ENCODE measurements around the gene ZNF236. TPM values are rescaled to one million over a fixed set of nuclear protein-coding genes. Genes with fewer than 3 reads are reported as not detected.

The ZNF236 gene
- total RNA-seq, 6 donors from 2014 or later, result 9.0 to 27.2 (median 14.8) TPM

- ATAC-seq (ENCODE audit: low FRiP score in 2 of 2) (no peak), DNase-seq (no peak)
These were observed 66.8 kb downstream of the ZNF236 start for GRCh38 chr18:76889091-76889699.

GRCh38 chr18:76892832-76893231 lies 70.5 kb downstream of the ZNF236 start:
- Histone ChIP-seq H3K9me3 (no peaks in the 10 kb centered on the region), H3K4me1 (no peaks in the 10 kb centered on the region), H3K4me3 (no peak overlapping the region), H3K27ac (no peak overlapping the region), H3K36me3 (peaks cover 27 to 50% (median 41%) of the 10 kb centered on the region in 4 donors), H3K27me3 (no peaks in the 10 kb centered on the region)
- no peak for DNase-seq
- 85 to 90% methylated on average over 5 of the region's 5 CpGs for WGBS, 2 donors
- no peak for ATAC-seq (ENCODE audit: low FRiP score in 2 of 2)
- TF ChIP-seq POLR2AphosphoS5 (IDR thresholded peaks at IDR 0.05), result no peak
- TF ChIP-seq, protein P1, sequence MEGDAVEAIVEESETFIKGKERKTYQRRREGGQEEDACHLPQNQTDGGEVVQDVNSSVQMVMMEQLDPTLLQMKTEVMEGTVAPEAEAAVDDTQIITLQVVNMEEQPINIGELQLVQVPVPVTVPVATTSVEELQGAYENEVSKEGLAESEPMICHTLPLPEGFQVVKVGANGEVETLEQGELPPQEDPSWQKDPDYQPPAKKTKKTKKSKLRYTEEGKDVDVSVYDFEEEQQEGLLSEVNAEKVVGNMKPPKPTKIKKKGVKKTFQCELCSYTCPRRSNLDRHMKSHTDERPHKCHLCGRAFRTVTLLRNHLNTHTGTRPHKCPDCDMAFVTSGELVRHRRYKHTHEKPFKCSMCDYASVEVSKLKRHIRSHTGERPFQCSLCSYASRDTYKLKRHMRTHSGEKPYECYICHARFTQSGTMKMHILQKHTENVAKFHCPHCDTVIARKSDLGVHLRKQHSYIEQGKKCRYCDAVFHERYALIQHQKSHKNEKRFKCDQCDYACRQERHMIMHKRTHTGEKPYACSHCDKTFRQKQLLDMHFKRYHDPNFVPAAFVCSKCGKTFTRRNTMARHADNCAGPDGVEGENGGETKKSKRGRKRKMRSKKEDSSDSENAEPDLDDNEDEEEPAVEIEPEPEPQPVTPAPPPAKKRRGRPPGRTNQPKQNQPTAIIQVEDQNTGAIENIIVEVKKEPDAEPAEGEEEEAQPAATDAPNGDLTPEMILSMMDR (IDR thresholded peaks at IDR 0.05), result no peak
- TF ChIP-seq POLR2A (IDR thresholded peaks at IDR 0.05), result no peak
- TF ChIP-seq EP300 (IDR thresholded peaks at IDR 0.05), result no peak

More at GRCh38 chr18:76889091-76889699, 66.8 kb downstream of the ZNF236 start:
- Histone ChIP-seq H3K27me3 (no peaks in the 10 kb centered on the region), H3K4me1 (no peaks in the 10 kb centered on the region), H3K4me3 (no peak overlapping the region), H3K36me3 (peaks cover 4 to 50% (median 19%) of the 10 kb centered on the region in 4 donors), H3K9me3 (no peaks in the 10 kb centered on the region), H3K27ac (no peak overlapping the region)
- 96% methylated on average over 8 of the region's 8 CpGs for WGBS, 2 donors
- TF ChIP-seq EP300 (IDR thresholded peaks at IDR 0.05), result no peak
- no peak for TF ChIP-seq POLR2AphosphoS5 (IDR thresholded peaks at IDR 0.05)
- no peak for TF ChIP-seq POLR2A (IDR thresholded peaks at IDR 0.05)
- TF ChIP-seq, protein P1 (IDR thresholded peaks at IDR 0.05), result no peak

DNA sequence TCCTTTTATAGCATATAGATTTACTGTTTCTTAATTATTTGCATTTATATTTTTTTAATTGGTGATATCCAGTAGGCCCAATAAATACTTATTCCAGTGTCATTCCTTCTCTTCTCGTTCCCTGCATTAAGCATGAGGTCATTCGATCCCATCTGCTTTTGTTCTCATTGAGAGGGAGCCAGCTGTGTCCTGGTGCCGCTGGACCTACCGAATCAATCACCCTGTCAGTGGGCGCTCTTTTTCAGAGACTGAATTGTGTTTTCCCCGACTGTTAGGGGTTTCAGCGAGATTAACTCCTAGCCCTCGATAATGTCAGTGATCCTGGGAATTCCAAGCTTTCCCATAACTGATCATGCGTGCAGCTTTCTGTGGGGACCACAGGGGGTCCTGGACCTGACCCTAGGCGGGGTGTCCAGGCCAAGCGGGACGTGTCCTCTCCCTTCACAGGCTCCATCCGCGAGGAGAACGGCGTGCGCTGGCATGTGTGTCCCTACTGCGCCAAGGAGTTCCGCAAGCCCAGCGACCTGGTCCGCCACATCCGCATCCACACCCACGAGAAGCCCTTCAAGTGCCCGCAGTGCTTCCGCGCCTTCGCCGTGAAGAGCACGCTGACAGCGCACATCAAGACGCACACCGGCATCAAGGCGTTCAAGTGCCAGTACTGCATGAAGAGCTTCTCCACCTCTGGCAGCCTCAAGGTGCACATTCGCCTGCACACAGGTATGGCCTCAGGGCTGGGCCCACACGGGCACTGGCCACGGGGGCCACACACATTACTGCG lies 72.4 kb downstream of the ZNF236 start:
- TF ChIP-seq, protein P1 (IDR thresholded peaks at IDR 0.05), result no peak
- no peak for TF ChIP-seq POLR2A (IDR thresholded peaks at IDR 0.05)
- TF ChIP-seq POLR2AphosphoS5 (IDR thresholded peaks at IDR 0.05), result no peak
- no peak for TF ChIP-seq EP300 (IDR thresholded peaks at IDR 0.05)
- WGBS, 2 donors, result 97 to 98% methylated on average over 34 to 37 of the region's 37 CpGs
- Histone ChIP-seq H3K27me3 (no peaks in the 10 kb centered on the region), H3K4me3 (no peak overlapping the region), H3K4me1 (no peaks in the 10 kb centered on the region), H3K36me3 (peaks cover 27 to 55% (median 49%) of the 10 kb centered on the region in 4 donors), H3K27ac (no peak overlapping the region), H3K9me3 (no peaks in the 10 kb centered on the region)
- peak in 1 of 2 donors; percentile 80 for DNase-seq
- no peak for ATAC-seq (ENCODE audit: low FRiP score in 2 of 2)

- ATAC-seq (ENCODE audit: low FRiP score in 2 of 2) (peak; percentile 15 to 24), DNase-seq (no peak)
- no peak overlapping the region for H3K4me3 ChIP-seq
- TF ChIP-seq, protein P1 (IDR thresholded peaks at IDR 0.05), result no peak
- TF ChIP-seq EP300 (IDR thresholded peaks at IDR 0.05) (no peak), POLR2A (IDR thresholded peaks at IDR 0.05) (no peak), POLR2AphosphoS5 (IDR thresholded peaks at IDR 0.05) (no peak)
- no peak overlapping the region for H3K27ac ChIP-seq
- H3K27me3 ChIP-seq, result no peaks in the 10 kb centered on the region
- peaks cover 27 to 57% (median 50%) of the 10 kb centered on the region in 4 donors for H3K36me3 ChIP-seq
- 98 to 100% methylated on average over 1 to 3 of the region's 3 CpGs for WGBS, 2 donors
- H3K4me1 ChIP-seq, result no peaks in the 10 kb centered on the region
- H3K9me3 ChIP-seq, result no peaks in the 10 kb centered on the region
These were observed 73.1 kb downstream of the ZNF236 start for GRCh38 chr18:76895498-76895897.
